Astrocyte (in vitro differentiated cells and primary cell): ENCODE results near the gene SOS2.

ENCODE experiments used
- EZH2 ChIP-seq: IDR thresholded peaks from 2 replicates; pipeline ENCODE4 v1.6.1; 2012; ENCODE audit warnings: mild to moderate bottlenecking, low read length, inconsistent platforms; ENCODE audit not compliant: insufficient read depth
- TF ChIP-seq, protein P1 (sequence below): IDR thresholded peaks from 2 replicates; pipeline ENCODE4 v1.5.1; 2011; ENCODE audit warnings: low read depth, mild to moderate bottlenecking, inconsistent platforms, low read length, moderate library complexity; ENCODE audit not compliant: insufficient read depth

GRCh38 chr14:50225974-50226297, 5.4 kb downstream of the SOS2 start:
- TF ChIP-seq, protein P1, sequence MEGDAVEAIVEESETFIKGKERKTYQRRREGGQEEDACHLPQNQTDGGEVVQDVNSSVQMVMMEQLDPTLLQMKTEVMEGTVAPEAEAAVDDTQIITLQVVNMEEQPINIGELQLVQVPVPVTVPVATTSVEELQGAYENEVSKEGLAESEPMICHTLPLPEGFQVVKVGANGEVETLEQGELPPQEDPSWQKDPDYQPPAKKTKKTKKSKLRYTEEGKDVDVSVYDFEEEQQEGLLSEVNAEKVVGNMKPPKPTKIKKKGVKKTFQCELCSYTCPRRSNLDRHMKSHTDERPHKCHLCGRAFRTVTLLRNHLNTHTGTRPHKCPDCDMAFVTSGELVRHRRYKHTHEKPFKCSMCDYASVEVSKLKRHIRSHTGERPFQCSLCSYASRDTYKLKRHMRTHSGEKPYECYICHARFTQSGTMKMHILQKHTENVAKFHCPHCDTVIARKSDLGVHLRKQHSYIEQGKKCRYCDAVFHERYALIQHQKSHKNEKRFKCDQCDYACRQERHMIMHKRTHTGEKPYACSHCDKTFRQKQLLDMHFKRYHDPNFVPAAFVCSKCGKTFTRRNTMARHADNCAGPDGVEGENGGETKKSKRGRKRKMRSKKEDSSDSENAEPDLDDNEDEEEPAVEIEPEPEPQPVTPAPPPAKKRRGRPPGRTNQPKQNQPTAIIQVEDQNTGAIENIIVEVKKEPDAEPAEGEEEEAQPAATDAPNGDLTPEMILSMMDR = no peak
- no peak for TF ChIP-seq EZH2
